Activated gamma-delta T cell treated with Interleukin-2 at 50 U/mL for 16 hours (primary cell): ENCODE results near the gene DGAT2.

ENCODE experiments used
- DNase-seq: peaks from one replicate; pipeline ENCODE4 v3.0.0-alpha.2; 2020

The DGAT2 gene

DNA sequence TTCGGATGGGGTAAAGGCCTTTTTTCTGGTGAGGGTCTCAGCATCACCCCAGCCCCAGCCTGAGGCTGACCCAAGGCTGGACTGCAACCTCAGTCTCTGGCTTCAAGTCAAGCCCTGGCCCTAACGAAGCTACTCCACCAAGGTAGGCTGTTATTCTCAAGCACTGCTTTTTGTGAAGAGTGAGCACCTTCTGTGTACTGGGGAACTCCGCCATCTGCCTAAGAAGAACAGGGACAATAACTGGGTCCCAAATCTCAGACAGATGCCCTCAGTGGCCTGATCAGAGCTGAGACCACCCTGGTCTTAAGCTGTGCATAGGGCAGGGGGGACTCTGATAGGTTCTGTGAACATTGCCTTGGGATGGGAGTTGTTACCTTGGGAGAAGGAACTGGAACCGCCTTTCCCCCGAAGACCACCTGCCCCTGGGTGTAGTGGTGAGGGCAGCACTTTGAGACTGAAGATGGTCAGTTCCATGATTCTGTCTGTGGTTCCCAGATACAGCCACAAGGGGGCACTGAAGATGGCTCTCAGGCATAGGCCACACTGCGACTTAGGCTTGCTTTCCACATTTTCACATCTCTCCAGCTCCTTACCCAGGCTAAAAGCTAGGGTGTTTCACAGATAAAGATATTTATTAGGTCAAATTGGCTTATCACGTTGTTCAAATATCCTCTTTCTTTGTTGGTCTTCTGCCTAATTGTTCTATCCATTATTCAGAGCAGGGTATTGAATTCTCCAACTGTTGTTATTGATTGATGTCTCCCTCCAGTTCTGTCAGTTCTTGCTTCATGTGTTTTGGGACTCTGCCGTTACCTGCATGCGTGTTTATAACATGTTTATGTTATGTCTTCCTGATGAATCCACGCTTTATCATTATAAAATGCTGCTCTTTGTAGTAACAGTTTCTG, 34.6 kb downstream of the DGAT2 start:
- peak; percentile 72 for DNase-seq

- DNase-seq, result no peak
Measured at GRCh38 chr11:75809111-75809510, 40.5 kb downstream of the DGAT2 start.

DNA sequence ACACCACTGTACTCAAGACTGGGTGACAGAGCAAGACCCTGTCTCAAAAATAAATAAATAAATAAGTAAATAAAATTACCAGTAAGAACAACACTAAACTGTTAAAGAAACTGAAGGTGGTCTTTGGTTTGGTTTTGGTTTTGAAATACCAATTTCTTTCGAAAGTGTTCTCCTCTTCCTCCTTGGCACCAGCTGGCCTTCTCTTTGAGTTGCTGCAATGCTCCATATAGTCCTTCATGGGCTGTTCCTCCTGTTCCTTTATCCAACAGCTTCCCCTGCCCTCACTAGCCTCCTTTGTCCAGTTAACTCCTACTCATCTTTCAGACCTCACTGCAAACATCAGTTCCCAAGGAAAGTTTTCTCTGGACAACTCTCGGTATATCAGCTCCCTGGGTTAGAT, 41.4 kb downstream of the DGAT2 start:
- DNase-seq, result no peak

DNA sequence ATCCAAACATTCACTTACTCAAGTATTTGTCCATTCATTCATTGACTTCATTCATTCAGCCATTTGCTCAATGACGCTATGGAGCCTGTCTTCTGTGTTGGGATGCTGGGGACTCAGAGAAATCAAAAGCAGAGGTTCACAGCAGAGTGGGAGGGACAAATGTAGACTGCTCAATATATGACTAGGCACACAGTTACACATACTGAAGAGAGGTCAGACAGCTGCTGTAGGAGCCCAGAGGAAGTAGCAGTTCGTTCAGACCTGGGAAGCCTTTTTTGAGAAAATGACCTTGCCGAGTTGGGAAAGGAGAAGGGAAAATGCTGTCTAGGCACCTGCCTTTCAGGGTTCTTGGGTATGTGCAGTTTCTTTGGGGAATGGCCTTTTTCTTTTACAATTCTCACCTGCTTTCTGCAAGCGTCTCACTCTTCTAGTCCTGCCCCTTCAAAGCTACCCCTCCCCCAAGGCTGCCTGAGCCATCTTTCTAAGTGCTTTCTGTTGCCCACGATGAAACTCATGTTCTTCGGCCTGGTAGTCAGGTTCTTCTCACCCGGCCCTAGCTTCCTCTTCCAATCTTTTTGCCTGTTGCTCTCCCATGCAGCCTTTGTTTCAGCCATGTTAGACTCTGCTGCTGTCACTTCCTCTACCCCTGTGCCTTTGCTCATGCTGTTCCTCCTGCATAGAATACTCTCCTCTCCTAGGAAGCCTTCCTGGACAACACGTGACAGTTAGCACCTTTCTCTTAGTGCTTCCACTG, 42.2 kb downstream of the DGAT2 start:
- DNase-seq, result no peak

- no peak for DNase-seq
Measured at GRCh38 chr11:75811485-75811884, 42.9 kb downstream of the DGAT2 start.

DNA sequence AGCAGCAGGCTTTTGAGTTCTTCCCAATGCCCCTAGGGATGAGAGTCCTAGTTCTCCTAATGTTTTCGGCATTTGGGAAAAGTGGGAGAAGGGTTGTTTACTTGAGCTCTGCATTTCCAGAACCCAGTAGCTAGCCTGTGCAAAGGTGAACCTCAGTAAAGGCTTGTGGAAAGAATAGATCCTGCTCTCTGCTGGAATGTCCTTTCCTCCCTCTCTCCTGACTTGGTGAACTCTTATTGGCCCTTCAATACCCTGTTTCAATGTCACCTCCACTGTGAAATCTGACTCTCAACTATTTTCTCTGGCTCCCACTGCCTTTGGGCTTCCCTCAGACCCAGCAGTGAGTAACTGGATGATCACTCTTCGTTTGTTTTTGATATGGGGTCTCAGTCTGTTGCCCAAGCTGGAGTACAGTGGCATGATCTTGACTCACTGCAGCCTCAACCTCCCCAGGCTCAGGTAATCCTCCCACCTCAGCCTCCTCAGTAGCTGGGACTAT, 44.0 kb downstream of the DGAT2 start:
- DNase-seq, result no peak

- DNase-seq, result no peak
Measured at GRCh38 chr11:75813124-75813523, 44.5 kb downstream of the DGAT2 start.

GRCh38 chr11:75813622-75814039, 45.1 kb downstream of the DGAT2 start:
- no peak for DNase-seq

GRCh38 chr11:75814363-75814676, 45.7 kb downstream of the DGAT2 start:
- DNase-seq, result no peak

DNA sequence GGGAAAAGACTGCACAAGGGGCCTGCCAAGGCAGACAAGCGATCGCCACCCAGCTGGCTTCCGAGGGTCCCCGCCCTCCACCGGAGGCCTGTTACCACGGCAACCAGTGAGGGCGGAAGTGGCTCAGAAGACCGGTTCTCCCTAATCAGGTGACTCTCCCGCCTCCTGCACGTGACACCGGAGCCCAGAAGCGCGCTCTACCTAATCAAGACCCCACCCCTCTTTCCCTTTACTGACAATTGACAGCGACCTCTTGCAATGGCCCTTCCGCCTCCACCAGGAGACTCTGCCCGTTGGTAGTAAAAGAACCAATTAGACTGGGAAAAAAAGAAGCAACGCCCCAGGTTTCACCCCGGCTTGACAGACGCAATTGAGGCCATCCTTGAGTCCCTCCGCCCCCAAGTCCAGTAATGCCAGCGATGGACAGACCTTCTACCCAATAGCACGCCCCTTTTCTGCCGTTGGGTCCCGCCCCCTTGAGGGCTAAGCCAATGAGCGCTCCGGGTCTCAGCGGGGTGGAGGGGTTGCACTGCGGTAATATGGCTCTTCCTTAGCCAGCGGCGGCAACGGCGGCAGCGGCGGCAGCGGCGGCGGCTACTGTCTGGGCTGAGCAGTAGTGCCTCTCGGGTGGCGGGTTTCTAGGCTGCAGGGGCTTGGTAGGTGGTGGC, 46.2 kb downstream of the DGAT2 start, which contains the start of gene UVRAG:
TSS of gene UVRAG (plus strand) at position 534 of the 668 bp plus-strand sequence. CDS start 198 bp downstream, outside the sequence.
- peak; percentile 99 for DNase-seq

GRCh38 chr11:75815345-75816168, 47.0 kb downstream of the DGAT2 start:
- DNase-seq, result peak; percentile 32

- DNase-seq, result no peak
Measured at GRCh38 chr11:75816561-75817239, 48.1 kb downstream of the DGAT2 start.

- DNase-seq, result no peak
Measured at GRCh38 chr11:75820645-75821044, 52.1 kb downstream of the DGAT2 start.

DNA sequence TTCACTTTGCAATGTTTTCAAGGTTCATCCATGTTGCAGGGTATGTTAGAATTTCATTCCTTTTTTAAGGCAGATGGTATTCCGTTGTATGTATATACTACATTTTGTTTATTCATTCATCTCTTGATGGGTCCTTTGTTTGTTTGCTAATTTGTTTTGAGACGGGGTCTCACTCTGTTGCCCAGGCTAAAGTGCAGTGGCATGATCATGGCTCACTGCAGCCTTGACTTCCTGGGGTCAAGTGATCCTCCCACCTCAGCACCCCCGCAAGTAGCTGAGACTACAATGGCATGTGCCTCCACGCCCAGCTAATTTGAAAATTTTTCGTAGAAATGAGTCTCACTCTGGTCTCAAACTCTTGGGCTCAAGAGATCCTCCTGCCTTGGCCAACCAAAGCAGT, 52.6 kb downstream of the DGAT2 start:
- no peak for DNase-seq

GRCh38 chr11:75822541-75822940, 54.0 kb downstream of the DGAT2 start:
- no peak for DNase-seq

DNA sequence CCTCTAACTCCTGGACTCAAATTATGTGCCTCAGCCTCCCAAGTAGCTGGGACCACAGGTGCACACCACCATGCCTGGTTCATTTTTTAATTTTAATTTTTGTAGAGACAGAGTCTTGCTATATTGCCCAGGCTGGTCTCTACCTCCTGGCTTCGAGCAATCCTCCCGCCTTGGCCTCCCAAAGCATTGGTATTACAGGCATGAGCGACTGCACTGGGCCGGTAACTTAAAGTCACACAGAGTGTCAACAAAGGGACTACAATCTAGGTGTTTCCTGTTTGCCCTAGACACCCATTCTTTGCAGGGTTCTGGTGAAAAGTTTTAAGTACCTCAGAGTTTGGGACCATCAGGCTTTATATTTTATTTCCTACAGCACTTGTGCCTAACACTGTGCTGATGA, 54.8 kb downstream of the DGAT2 start:
- no peak for DNase-seq

DNA sequence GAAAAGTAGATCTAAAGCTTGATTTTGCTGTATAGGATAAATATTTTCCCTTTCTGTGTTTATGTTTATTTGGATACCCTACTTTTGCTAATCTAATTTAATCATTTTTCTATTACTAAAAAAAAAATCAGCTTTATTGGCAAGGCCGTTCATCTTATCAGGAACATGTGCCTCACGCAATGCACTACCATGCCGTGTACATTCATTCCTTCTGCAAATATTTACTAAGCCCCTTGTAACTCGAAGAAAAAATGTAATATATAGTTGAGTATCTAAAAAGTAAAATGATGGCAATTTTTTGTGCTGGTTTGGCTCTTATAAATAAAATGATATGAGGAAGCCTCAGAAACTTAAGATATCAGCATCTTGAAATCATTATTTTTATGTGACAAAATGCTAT, 55.4 kb downstream of the DGAT2 start:
- DNase-seq, result no peak

- DNase-seq, result no peak
Measured at GRCh38 chr11:75826461-75827230, 58.1 kb downstream of the DGAT2 start.

- DNase-seq, result no peak
Measured at GRCh38 chr11:75827562-75827961, 59.0 kb downstream of the DGAT2 start.

- DNase-seq, result no peak
Measured at GRCh38 chr11:75831915-75832502, 63.4 kb downstream of the DGAT2 start.

DNA sequence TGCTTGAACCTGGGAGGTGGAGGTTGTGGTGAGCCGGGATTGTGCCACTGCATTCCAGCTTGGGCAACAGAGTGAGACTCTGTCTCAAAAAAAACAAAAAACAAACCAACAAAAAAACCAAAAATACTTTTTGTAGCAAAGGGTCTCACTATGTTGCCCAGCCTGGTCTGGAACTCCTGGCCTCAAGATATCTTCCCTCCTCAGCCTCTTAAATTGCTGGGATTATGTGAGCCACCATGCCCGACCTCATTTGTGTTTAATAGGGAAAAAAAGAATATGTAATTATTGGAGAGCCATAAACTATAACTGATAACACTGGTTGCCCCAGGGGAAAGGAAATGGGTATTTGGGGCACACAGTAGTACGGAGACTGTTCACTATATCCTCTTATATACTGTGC, 66.2 kb downstream of the DGAT2 start:
- no peak for DNase-seq
